HG03196 (cell line): Measurements from ENCODE around the gene OR2AT4.
"Not testable (repeated sequence)": the region's sequence is repeated elsewhere in the genome, so short reads cannot be mapped to it uniquely, and the experiment has no call there.

Source experiments
- ATAC-seq: cut with Tn5 transposase; IDR thresholded peaks from one replicate; pipeline ENCODE4 v1.9.1; 2021; ENCODE audit not compliant: unreplicated experiment

OR2AT4 gene

GRCh38 chr11:75096456-75097172 is at the start of gene OR2AT4:
Gene OR2AT4 (minus strand): TSS chr11:75096876.
- no peak for ATAC-seq

GRCh38 chr11:75145972-75146519 is 49.4 kb upstream of the OR2AT4 start:
- ATAC-seq = no peak

- no peak for ATAC-seq
Measured at GRCh38 chr11:75145196-75145971, 48.7 kb upstream of the OR2AT4 start.

- ATAC-seq = no peak
Measured at GRCh38 chr11:75144716-75145014, 48.0 kb upstream of the OR2AT4 start.

DNA sequence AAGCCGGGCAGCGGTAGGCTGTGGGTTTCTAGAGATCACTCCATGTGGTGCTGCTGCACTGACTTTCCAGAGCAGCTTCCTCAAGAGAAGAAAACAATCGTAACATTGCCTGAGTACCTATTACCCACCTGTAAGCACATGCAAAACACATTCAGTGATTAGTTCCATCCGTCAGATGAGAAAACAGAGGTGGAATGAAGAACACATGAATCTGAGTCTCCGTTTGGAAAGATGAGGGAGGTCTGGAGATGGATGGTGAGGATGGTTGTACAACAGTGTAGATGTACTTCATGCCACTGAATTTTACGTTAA is 46.7 kb upstream of the OR2AT4 start:
- no peak for ATAC-seq

DNA sequence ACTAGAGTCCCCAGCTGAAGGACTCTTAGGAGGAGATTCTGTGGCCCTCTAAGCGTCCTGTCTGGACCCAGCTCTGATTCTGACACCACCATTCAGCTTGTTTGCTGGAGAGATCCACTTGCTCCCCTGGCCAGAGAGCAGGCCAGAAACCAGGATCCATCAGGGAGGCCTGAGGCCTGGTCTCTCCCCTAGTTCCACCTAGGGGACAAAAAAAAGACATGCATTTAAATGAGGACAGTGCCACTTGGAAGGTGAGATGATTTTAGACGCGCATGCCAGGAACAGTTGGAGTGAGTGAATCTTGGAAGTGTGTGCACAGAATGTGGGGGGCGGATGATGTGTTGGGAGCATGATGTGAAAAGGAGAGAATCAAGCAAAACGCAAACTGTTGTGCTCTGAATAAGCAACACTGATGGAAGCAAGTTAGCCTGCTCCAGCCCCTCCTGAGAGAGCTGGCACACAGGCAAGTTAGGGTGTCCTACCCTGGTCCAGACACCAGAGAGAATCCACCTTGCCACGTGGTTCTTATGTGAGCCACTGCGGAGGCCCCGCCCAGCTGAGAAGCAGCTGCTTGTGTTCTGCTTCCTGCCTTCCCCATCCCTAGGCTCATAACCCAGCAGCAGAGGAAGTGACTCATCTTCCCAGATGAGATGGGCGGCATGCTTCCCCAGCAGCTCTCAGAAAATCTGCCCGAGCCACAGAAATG is 46.2 kb upstream of the OR2AT4 start:
- ATAC-seq = peak; percentile 71

DNA sequence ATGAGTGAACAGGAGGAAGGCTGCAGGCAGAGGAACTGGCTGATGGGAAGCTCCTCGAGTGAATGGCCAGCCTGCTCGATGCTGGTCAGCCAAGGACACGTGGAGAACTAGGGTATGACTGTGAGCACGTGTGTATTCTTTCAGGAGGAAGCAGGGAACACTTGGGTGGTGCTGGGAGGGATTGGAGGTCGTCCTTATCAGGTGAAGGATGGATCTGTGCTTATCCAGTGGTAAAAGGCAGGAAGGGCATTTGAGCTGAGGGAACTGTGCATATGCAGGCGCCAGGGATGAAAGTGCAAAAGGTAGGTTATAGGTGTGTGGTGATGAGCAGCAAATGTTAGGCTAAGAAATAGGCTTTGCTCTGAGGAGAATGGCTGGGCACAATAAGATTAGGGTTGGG is 44.5 kb upstream of the OR2AT4 start:
- ATAC-seq = no peak

GRCh38 chr11:75140269-75141138 is 43.8 kb upstream of the OR2AT4 start:
- ATAC-seq = no peak

DNA sequence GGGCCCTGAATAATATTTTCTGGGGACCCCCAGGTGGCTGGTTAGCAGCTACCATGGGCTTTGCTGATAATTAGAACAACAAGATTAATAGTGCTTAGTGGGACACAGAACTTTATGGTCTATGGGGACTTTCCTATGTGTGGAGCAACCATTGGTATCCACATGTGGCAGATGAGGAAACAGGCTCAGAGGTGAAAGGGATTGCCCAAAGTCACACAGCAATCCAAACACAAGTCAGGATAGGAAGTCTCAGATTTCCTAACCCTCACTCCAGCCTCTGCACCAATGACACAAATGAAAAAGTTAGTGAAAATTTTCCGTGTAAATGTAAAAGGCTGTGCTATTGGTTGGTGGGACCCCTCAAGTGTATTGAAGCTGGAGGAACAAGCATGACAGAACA is 39.0 kb upstream of the OR2AT4 start:
- ATAC-seq = no peak

DNA sequence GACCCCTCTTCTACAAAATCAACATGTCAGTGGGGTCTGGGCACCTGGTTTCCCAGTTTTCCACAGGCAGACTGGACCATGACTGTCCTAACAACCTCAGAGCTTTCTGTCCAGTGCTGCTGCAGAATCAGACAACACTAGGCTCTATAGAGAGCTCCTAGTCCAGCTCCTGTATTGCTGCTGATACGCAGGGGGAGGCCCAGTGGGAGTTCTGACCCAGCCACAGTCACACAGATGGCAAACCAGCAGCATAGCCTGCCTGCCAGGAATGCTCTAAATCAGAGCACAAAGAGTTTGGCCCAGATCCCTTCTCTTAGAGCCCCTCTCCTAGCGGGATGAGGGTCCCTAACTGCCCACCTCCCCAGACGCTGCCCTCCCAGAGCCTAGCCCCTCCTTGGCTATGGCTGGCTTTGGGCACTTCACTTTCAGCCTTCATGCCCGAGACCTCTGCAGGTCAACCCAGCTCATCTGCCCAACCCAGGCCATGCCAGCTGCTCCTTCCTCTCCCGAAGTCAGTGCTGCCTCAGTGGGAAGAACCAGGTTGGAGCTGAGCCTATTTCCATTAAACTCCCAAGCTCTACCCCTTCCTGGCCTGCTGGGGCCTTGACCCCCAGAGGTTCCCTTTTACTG is 38.5 kb upstream of the OR2AT4 start:
- ATAC-seq = no peak

GRCh38 chr11:75133976-75134375 is 37.3 kb upstream of the OR2AT4 start:
- ATAC-seq = no peak

DNA sequence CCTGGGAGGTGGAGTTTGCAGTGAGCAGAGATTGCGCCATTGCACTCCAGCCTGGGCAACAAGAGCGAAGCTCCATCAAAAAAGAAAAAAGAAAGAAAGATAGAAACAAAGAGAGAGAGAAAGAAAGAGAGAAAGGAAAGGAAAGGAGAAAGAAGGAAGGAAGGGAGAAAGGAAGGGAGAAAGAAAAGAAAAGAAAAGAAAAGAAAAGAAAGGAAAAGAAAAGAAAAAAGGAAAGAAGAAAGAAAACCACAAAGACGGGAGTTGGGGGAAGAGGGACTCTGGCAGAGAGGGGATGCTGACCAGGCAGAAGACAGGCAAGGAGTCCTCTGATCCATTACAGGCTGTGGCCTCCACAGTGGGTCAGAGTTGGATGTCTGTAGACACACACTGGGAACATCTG is 35.4 kb upstream of the OR2AT4 start:
- no peak for ATAC-seq

GRCh38 chr11:75126564-75126963 is 29.9 kb upstream of the OR2AT4 start:
- ATAC-seq = no peak

DNA sequence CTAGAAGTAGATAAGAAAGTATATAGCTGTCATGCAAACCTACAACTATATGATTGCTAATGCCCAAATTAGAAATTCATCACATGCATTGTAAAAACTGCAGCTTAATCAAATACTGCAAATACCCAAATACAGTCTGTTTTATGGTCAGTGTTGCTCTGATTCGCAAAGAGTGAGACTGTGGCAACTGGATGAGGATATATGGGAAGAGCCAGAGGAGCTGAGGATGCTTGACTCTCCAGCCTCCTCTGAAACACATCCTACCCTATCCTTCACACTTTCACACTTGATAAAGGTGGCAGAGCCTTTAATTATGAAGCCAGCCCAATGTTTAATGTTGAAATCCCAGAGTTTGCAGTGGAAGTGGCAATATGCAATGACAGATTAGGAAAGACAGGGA is 21.9 kb upstream of the OR2AT4 start:
- no peak for ATAC-seq

- no peak for ATAC-seq
Measured at GRCh38 chr11:75114465-75114864, 17.8 kb upstream of the OR2AT4 start.

DNA sequence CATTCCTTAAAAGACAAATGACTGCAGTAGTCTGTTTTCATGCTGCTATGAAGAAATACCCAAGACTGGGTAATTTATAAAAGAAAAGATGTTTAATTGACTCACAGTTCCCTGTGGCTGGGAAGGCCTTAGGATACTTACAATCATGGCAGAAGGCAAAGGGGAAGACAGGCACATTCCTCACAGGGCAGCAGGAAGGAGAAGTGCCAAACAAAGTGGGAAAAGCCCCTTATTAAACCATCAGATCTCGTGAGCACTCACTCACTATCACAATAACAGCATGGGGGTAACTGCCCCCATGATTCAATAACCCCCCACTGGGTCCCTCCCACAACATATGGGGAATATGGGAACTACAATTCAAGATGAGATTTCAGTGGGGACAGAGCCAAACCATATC is 16.4 kb upstream of the OR2AT4 start:
- ATAC-seq = no peak

DNA sequence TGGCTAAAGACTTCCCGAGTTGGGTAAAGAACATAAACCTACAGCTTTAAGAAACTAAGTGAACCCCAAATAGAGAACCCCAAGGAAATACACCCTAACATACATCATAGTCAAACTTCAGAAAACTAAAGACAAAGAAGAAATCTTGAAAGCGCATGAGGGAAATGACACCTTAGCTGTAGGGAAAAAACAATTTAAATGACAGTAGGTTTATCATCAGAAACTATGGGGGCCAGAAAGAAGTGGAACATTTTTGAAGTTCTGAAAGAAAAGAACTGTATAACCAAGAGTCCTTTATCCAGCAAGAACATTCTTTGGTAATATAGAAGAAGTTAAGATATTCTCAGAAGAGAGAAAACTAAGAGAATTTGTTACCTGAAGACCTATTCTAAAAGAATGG is 15.5 kb upstream of the OR2AT4 start:
- ATAC-seq = no peak

DNA sequence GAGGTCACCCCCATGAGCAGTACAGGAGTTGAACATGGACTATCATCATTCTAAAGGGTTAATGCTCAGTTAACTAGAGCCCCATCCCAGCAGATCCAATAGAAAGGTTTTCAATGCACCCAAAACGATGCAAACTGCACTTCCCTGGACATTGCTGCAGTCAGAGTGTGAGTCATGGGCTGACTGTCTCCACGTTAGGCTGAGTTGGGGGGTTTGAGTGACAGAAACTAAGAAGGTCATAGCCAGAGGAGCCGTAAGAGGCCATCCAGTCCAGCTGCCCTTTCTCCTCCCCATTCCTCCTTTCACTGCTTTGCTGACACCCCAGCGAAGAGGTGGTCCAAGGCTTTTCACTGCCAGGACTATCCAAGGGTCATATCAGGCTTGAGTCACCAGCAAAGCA is 10.5 kb upstream of the OR2AT4 start:
- no peak for ATAC-seq

DNA sequence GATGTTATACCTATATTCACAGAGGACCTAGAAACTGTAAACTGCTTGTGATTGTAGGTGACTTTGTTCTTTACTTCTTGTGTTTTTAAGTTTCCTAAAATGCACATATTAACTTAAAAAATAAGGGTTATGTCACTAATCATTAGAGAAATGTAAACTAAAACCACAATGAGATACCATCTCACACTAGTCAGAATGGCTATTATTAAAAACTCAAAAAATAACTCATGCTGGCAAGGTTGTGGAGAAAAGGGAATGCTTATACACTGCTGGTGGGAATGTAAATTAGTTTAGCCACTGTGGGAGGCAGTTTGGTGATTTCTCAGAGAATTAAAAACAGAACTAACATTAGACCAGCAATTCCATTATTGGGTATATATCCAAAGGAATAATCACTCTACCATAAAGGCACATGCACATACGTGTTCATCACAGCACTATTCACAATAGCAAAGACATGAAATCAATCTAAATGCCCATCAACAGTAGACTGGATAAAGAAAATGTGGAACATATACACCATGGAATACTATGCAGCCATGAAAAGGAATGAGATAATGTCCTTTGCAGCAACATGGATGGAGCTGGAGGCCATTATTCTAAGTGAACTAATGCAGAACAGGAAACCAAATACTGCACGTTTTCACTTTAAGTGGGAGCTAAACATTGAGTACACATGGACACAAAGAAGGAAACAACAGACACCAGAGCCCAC is 9.4 kb upstream of the OR2AT4 start:
- not testable (repeated sequence) for ATAC-seq

- no peak for ATAC-seq
Measured at GRCh38 chr11:75105462-75105925, 8.8 kb upstream of the OR2AT4 start.
